CD4-positive, alpha-beta T cell (primary cell): ENCODE measurements around the gene ANKS1B. TPM values are rescaled to one million over a fixed set of nuclear protein-coding genes. Genes with fewer than 3 reads are reported as not detected.

Source experiments
- ATAC-seq: fragments of 200-7000 bp; cut with Tn5 transposase; one replicate; pipeline ENCODE4 v1.10.0; 2022; ENCODE audit warnings: mild to moderate bottlenecking; ENCODE audit not compliant: poor library complexity
- CTCF ChIA-PET: fragments of 350-600 bp; sonication (Branson Sonifier 250); formaldehyde crosslinking; loops from one replicate; lab custom pipeline; 2021; ENCODE audit warnings: antibody characterized with exemption, inconsistent platforms; lab: Charles Lee
- POLR2A ChIA-PET: fragments of 350-600 bp; sonication (Branson Sonifier 250); formaldehyde crosslinking; loops from one replicate; lab custom pipeline; 2021; ENCODE audit warnings: antibody characterized with exemption, inconsistent platforms; lab: Charles Lee
- DNase-seq, 14 experiments: peaks; one replicate each; pipeline ENCODE4 v3.0.0-alpha.2; 2013 to 2020; ENCODE audit warnings: mixed read lengths in 2 of 14
- H3K27ac ChIP-seq, 2 donors: one replicate each; pipeline versions ENCODE4 v1.5.1 to v1.7.0; 2013; ENCODE audit warnings: low read length in 2 of 2, low read depth in 1 of 2, mild to moderate bottlenecking in 1 of 2
- H3K27me3 ChIP-seq, 2 experiments: 1 replicate in 1 of 2; 2 replicates in 1 of 2; pipeline versions ENCODE4 v1.6.1 to v1.7.0; 2013; ENCODE audit warnings: low read length in 2 of 2, control low read depth in 1 of 2, mild to moderate bottlenecking in 1 of 2, moderate library complexity in 1 of 2; ENCODE audit not compliant: insufficient read depth in 2 of 2, control insufficient read depth in 1 of 2
- H3K36me3 ChIP-seq: one replicate; pipeline ENCODE4 v1.6.1; 2013; ENCODE audit warnings: low read length, control low read depth; ENCODE audit not compliant: insufficient read depth
- H3K4me1 ChIP-seq: one replicate; pipeline ENCODE4 v1.6.1; 2013; ENCODE audit warnings: low read length, control low read depth; ENCODE audit not compliant: insufficient read depth
- H3K4me3 ChIP-seq: one replicate; pipeline ENCODE4 v1.5.1; 2013; ENCODE audit warnings: mild to moderate bottlenecking, low read length, moderate library complexity
- H3K9me3 ChIP-seq, 2 experiments: 1 replicate in 1 of 2; 2 replicates in 1 of 2; pipeline versions ENCODE4 v1.6.1 to v1.7.0; 2013; ENCODE audit warnings: low read length in 2 of 2, mild to moderate bottlenecking in 2 of 2, control low read depth in 1 of 2, moderate library complexity in 1 of 2; ENCODE audit not compliant: control insufficient read depth in 1 of 2, insufficient read depth in 1 of 2
- H3K27ac Mint-ChIP-seq: one replicate; pipeline ENCODE4 v1.8.0; 2020; ENCODE audit warnings: mixed read lengths
- H3K27me3 Mint-ChIP-seq: one replicate; pipeline ENCODE4 v1.8.0; 2021; ENCODE audit warnings: mixed read lengths
- H3K36me3 Mint-ChIP-seq: one replicate; pipeline ENCODE4 v1.8.0; 2021; ENCODE audit warnings: low read depth, mixed read lengths
- H3K4me1 Mint-ChIP-seq: one replicate; pipeline ENCODE4 v1.8.0; 2021; ENCODE audit warnings: low read depth, mixed read lengths
- H3K4me3 Mint-ChIP-seq: one replicate; pipeline ENCODE4 v1.8.0; 2020; ENCODE audit warnings: mild to moderate bottlenecking, mixed read lengths
- H3K9me3 Mint-ChIP-seq: one replicate; pipeline ENCODE4 v1.8.0; 2020; ENCODE audit warnings: mixed read lengths
- intact Hi-C, 2 experiments: fragments of 100-400 bp; cut with DNase I in 1 of 2; cut with micrococcal nuclease in 1 of 2; formaldehyde crosslinking; loops; one replicate each; pipeline versions ENCODE4 v1.15.1 to v1.9.0; 2023 to 2025; cut with DNase I, micrococcal nuclease
- total RNA-seq, 174 experiments: library from RNA in 2 of 174; stranded (reverse) in 2 of 174; gene quantifications; one replicate each; pipeline ENCODE4 v1.2.3 and lab custom pipeline; 2021 to 2026
- TF ChIP-seq, protein P1 (sequence below): fragments of 200-600 bp; IDR thresholded peaks from one replicate; pipeline ENCODE4 v1.8.0; 2022; ENCODE audit warnings: antibody characterized with exemption, mild to moderate bottlenecking

ANKS1B gene
- total RNA-seq, 2 experiments from 2014 or later = 0.16 to 1.1 TPM

DNA sequence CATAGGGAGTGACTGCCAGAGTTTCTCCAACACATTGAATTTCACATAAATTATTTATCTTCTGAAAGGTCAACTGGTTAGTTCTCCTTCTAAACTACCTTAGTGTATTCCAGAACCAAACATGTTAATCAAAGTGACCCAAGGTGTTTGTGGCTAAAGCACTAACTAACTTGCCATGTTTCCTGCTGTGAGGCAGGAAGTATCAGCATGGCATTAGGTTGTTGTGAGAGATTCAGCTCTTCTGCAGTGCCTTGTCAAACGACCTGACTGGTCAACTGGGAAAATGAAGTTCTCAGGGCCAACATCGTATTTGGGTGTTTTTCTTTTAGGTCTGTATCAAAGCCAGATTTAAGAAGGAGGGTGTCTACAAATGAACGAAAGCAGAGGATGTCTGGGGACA, 891.6 kb downstream of the ANKS1B start:
- CTCF ChIA-PET = no interaction called here
- Histone ChIP-seq H3K9me3 (peaks cover 0 to 6% of the 10 kb centered on the region in 2 experiments), H3K27me3 (no peaks in the 10 kb centered on the region), H3K36me3 (no peaks in the 10 kb centered on the region), H3K4me1 (no peaks in the 10 kb centered on the region), H3K27ac (no peak overlapping the region), H3K4me3 (no peak overlapping the region)
- TF ChIP-seq, protein P1, sequence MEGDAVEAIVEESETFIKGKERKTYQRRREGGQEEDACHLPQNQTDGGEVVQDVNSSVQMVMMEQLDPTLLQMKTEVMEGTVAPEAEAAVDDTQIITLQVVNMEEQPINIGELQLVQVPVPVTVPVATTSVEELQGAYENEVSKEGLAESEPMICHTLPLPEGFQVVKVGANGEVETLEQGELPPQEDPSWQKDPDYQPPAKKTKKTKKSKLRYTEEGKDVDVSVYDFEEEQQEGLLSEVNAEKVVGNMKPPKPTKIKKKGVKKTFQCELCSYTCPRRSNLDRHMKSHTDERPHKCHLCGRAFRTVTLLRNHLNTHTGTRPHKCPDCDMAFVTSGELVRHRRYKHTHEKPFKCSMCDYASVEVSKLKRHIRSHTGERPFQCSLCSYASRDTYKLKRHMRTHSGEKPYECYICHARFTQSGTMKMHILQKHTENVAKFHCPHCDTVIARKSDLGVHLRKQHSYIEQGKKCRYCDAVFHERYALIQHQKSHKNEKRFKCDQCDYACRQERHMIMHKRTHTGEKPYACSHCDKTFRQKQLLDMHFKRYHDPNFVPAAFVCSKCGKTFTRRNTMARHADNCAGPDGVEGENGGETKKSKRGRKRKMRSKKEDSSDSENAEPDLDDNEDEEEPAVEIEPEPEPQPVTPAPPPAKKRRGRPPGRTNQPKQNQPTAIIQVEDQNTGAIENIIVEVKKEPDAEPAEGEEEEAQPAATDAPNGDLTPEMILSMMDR = no peak
- POLR2A ChIA-PET = no interaction called here
- no peak overlapping the region for H3K27ac Mint-ChIP-seq
- no peak for ATAC-seq
- no peaks in the 10 kb centered on the region for H3K27me3 Mint-ChIP-seq
- H3K4me1 Mint-ChIP-seq = no peaks in the 10 kb centered on the region
- no peaks in the 10 kb centered on the region for H3K36me3 Mint-ChIP-seq
- no peak for DNase-seq
- intact Hi-C loops = no loop called here
- H3K4me3 Mint-ChIP-seq = no peak overlapping the region
- H3K9me3 Mint-ChIP-seq = no peaks in the 10 kb centered on the region

DNA sequence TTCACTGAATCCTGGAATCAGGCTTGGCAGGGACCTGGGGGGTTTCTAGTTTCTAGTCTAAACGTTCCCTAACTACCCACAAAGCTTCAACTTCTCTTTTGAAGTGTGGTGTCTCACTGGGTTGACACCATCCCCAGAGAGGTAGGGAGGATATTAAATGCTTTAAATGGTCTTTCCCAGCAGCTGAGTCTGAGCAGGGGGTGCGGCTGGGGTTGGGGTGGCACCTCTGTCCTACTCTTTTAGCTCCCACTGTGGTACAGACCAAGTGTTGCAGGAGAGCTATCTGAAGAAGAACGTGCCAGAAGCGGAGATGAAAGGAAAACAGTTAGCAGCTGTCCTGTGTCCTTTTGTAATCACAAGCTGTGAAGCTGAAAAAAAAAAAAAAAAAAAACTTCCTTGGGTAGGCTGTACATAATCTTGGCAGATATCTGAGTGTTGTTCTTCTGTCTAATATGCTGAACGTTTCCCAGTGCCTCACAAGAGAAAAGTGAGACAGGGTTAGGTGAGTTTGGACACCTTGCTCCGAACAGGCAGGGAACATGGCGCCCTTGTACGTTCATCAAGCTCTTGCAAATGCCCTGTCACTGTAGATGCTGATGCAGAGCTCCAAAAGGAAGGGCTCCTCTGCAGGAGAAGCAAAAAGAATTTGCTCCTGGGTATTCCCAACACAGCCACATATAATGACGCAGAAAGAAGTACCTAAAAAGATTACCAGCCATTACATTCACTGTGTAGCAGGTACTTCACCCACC, 892.5 kb downstream of the ANKS1B start:
- peaks cover 0 to 6% of the 10 kb centered on the region in 2 experiments for H3K9me3 ChIP-seq
- no peaks in the 10 kb centered on the region for H3K27me3 Mint-ChIP-seq
- DNase-seq (no peak), ATAC-seq (no peak)
- no peak overlapping the region for H3K27ac ChIP-seq
- CTCF ChIA-PET = no interaction called here
- H3K4me1 Mint-ChIP-seq = no peaks in the 10 kb centered on the region
- H3K27ac Mint-ChIP-seq = no peak overlapping the region
- intact Hi-C loops = no loop called here
- H3K4me3 ChIP-seq = no peak overlapping the region
- no peaks in the 10 kb centered on the region for H3K27me3 ChIP-seq
- TF ChIP-seq, protein P1 = no peak
- POLR2A ChIA-PET = no interaction called here
- no peaks in the 10 kb centered on the region for H3K36me3 Mint-ChIP-seq
- H3K9me3 Mint-ChIP-seq = no peaks in the 10 kb centered on the region
- no peaks in the 10 kb centered on the region for H3K4me1 ChIP-seq
- H3K4me3 Mint-ChIP-seq = no peak overlapping the region
- no peaks in the 10 kb centered on the region for H3K36me3 ChIP-seq

DNA sequence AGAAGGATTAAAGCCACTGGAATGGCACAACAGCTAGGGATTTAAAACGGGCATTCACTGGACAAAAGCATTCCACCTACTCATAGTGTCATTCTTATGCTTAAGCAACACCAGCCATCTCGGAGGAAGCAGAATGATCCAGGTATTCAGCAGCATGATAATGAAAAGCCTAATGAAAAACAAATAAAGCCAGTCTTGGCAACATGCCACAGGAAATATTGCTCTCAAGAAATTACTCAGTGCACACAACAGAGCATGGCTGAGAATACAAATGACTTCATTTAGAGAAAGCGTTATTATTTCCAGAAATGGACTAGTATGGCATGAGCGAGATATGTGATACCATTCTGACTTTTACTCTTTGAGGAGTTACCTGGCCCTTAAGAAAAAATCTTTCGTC, 897.5 kb downstream of the ANKS1B start:
- DNase-seq = no peak
- Histone ChIP-seq H3K9me3 (no peaks in the 10 kb centered on the region), H3K4me1 (no peaks in the 10 kb centered on the region), H3K36me3 (no peaks in the 10 kb centered on the region), H3K4me3 (no peak overlapping the region), H3K27ac (no peak overlapping the region), H3K27me3 (no peaks in the 10 kb centered on the region)
- TF ChIP-seq, protein P1 = no peak
- Mint-ChIP-seq H3K27ac (no peak overlapping the region), H3K27me3 (no peaks in the 10 kb centered on the region), H3K4me1 (no peaks in the 10 kb centered on the region), H3K9me3 (peaks cover 3% of the 10 kb centered on the region), H3K36me3 (no peaks in the 10 kb centered on the region), H3K4me3 (no peak overlapping the region)
- CTCF ChIA-PET = no interaction called here
- POLR2A ChIA-PET = no interaction called here
- ATAC-seq = no peak
- intact Hi-C loops = no loop called here
